T-helper 1 cell treated with Interleukin-12 subunit alpha and Interleukin-12 subunit beta and Interleukin-4 antibody, amounts not matched to agents 30 ng/mL and 1 ng/mL, for 36 hours (primary cell): ENCODE results near the gene TARP. TPM values are rescaled to one million over a fixed set of nuclear protein-coding genes. Genes with fewer than 3 reads are reported as not detected.

Experiments used
- intact Hi-C: fragments of 100-400 bp; cut with micrococcal nuclease; formaldehyde crosslinking; loops from one replicate; pipeline ENCODE4 v1.15.1; 2024
- total RNA-seq: library from RNA; stranded (reverse); gene quantifications from 2 replicates; pipeline ENCODE4 v1.2.3, GENCODE V29; 2022

Gene TARP

DNA sequence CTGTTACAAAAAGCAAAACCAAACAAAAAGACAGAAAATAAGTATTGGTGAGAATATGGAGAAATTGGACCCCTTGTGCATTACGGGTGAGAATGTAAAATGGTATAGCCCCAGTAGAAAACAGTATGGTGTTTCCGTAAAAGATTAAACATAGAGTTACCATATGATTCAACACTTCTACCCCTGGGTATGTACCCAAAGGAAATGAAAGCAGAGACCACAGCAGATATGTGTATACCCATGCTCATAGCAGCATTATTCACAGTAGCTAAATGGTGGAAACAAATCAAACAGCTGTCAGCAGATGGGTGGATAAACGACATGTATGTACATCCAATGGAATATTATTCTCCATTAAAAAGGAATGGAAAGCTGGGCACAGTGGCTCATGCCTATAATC lies 53.0 kb downstream of the TARP start:
- intact Hi-C loops: loop anchor here (5.0 to 10.0 kb wide), 2 partner anchors 303 to 534 kb away; partner anchors contain the start of gene SFRP4

DNA sequence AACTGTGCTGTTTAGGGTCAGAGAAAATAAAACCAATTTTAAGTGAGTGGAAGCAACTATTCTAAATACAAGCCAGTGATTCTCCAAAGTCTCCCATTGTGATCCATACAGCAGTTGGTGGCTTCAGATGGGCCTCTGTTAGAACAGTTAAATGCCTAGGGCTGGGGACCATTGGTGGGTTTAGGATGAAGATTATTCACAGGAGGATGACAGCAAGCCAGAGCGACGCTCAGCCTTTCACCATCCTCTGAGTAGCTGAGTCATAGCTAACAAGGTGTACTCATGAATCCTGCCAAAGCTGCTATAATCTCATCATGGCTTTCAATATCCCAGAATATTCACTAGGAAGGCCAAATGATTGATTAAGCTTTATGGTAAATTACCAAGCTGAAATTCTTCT lies 55.8 kb downstream of the TARP start:
- intact Hi-C loops: loop anchor here (5.0 to 10.0 kb wide), 2 partner anchors 35 to 687 kb away; partner anchors contain the start of gene VPS41

DNA sequence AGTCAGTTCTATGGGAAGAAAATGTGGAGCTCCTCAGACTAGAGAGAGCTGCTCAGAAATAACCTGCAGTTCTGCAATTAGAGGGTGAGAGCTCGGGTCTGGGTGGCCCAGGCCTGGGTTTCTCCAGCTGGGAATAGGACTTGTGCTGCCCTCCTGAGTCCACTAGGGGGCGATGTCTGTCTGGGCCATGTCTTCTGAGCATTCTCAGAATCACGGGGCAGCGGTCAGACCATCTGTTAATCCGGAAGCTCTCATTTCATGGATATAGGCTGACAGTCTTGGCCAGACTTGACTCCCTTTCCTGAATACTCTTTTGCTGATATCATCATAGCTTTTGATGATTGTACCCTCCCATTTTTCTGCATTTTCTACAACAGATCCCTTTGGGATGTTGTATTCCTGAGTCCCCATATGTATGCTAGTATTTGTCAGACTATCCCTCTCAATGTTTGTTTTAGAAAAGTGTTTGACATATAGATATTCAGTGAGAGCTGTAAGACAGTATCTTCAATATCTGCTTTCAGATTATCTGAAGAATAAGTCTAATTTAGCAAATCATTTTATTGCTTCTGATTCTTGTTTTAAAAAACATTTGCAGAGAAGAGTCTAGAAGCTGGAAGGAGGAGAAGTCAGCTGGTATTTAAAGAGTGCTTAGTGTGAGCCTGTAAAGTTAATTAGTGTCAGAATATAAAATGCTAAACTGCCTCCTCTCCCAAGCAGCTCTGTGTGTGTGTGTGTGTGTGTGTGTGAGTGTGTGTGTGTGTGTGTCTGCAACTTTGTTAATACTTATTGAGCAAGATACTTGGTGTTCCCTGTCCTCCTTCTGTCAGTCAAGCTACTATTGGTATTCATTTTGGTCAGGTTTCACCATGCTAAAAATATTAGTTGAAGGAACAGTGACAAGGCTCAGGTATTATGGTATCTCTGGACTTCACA lies 57.4 kb downstream of the TARP start:
- intact Hi-C loops: loop anchor here (1.0 to 10.0 kb wide), 11 partner anchors 7 to 689 kb away; partner anchors contain the start of genes STARD3NL and VPS41

DNA sequence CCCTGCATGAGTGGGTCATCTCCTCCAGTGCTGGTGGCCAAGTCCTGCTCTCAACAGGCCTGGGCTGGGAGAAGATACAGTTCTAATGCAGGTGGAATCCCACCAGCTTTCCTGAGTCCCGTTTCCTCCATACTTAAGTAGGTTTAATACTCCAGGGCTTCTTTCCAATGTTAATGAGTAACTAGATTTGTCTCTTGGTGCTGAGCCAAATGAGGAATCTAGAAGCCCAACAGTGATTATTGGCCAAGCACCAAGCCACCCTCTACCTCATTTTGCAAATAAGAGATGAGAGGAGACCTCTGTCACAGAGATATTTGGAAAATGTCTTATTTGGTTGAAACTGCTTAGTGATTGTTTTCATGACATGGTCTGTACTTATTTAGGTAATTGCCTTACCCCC lies 58.3 kb downstream of the TARP start:
- intact Hi-C loops: loop anchor here (1.0 to 10.0 kb wide), 11 partner anchors 8 to 690 kb away; partner anchors contain the start of genes STARD3NL and VPS41

DNA sequence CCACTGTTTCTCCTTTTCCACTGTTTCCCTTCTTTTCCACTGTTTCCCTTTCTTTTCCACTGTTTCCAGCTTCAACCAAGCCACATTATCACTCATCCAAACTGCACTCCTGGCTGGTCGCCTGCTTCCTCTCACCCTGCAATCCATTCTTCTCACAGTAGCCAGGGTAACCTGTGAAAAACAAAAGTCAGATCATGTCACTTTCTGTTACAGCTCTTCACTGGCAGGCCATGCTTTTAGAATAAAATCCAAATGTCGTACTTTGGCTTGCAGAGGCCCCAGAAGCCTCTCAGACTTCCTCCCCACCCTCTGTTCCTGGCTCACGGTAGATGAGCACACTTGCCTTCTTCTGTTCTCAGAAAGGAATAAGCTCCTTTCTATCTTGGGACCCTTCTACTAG lies 61.5 kb downstream of the TARP start:
- intact Hi-C loops: loop anchor here (10.0 kb wide), 1 partner anchor 693 kb away; the partner anchor contains the start of gene VPS41

DNA sequence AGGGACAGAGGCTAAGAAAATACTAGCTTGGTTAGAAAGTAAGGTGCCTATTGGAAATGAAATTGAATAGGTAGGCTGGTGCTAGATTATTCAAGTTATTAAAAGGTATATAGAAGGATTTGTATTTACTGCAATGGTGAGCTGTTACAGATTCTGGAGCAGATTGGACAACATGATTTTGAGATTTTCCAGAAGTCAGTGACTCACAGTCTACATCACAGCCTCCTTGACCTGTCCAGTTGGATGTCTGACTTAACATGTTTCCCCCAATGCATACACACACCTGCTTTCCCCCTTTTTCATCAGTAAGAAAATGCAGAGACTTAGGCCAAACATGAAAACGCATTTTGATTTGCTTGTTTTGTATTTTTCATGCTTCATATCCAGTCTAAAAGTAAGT lies 62.0 kb downstream of the TARP start:
- intact Hi-C loops: loop anchor here (10.0 kb wide), 1 partner anchor 693 kb away; the partner anchor contains the start of gene VPS41

Other genes starting within 250 kb of the TARP start
- 24.3 and 25.4 TPM in 2 replicates for gene STARD3NL, start 95.4 kb downstream of the TARP start, total RNA-seq